Measurements from ENCODE around the gene MAP4.

MAP4 gene

DNA sequence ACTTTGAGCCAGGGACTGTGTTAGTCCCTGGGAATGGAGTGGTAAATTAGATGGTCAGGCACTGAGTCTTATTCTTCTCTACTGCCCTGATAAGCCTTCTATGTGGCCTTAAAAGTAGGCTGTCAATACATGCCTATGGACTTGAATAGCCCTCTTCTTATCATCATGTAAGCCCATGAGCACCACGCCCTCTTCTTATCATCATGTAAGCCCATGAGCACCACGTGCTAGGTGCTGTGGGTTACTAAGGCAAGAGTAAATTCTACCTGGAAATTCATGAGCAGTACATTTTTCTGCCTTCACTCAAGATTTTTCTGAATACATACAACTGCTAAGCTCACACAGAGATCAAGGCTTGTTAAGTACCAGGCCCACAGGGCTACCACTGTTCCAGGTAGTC is 144.8 kb downstream of the MAP4 start:
- intact Hi-C loops (cut with DNase I) = no loop called here
- DNase-seq = no peak

- intact Hi-C loops (cut with DNase I) = no loop called here
- peak in 1 of 10 donors; percentile 53 for DNase-seq
These were observed 145.4 kb downstream of the MAP4 start for GRCh38 chr3:47870702-47871260.

DNA sequence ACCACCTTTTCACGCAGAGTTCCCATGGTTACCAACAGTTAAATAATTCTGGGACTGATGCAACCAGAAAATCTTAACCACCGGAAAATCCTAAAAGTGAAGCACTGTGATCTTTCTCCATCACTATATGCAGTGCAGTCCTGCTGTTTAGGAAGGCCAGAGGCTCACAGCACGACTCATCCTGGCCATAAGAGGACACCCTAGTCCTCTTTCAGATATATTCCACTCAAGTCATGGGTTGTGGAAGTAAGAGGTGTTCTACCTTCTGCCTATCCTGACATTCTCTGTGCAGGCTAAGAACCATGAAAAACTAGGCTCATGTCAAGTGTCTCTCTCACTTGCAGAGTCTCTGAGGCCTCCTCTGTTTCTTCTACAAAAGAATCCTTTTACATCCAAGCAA is 146.1 kb downstream of the MAP4 start:
- no peak for DNase-seq

DNA sequence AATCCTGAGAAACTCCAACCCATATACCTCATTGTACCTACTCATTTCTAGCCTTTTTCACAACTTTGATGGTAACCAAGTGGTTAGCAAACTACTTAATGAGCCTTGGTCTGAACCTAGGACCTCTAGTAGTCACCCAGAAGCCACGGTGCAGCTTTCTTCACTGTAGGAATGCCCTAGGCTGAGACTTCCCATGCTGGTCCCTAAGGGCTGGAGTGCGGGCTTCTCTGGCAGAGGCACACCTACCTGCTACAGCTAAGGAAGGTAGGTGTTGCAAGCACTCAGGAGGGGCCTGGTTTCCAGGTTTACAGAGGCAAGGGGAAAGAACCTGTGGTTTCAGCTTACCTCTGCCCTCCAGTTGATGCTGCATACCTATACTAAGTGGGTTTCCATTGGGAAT is 147.9 kb downstream of the MAP4 start:
- intact Hi-C loops (cut with DNase I) = no loop called here
- no peak for DNase-seq

More for the DNA sequence above, 146.1 kb downstream of the MAP4 start:
- intact Hi-C loops (cut with DNase I) = no loop called here

GRCh38 chr3:47867451-47868044 is 148.7 kb downstream of the MAP4 start:
- peak in 1 of 10 donors; percentile 72 for DNase-seq
- intact Hi-C loops (cut with DNase I) = no loop called here

DNA sequence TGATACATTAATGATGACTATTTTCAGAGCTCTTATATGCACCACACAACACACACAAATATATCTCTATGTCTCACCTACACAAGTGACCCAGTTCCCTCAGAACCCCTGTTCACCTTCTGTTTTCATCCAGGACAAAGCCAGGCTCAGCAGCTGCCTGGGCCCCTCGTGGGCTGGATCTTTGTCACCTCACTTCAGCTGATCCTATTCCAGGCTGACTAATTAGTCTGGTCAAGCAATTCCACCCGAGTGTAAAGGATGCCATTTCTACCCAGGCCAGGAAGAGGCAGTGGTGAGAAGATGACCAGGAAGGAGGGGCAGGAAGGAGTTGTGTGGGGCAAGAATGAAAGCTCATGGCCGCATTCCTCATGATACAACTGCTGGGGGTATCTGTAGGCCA is 151.0 kb downstream of the MAP4 start:
- peak in 1 of 10 donors; percentile 39 for DNase-seq
- intact Hi-C loops (cut with DNase I) = no loop called here

DNA sequence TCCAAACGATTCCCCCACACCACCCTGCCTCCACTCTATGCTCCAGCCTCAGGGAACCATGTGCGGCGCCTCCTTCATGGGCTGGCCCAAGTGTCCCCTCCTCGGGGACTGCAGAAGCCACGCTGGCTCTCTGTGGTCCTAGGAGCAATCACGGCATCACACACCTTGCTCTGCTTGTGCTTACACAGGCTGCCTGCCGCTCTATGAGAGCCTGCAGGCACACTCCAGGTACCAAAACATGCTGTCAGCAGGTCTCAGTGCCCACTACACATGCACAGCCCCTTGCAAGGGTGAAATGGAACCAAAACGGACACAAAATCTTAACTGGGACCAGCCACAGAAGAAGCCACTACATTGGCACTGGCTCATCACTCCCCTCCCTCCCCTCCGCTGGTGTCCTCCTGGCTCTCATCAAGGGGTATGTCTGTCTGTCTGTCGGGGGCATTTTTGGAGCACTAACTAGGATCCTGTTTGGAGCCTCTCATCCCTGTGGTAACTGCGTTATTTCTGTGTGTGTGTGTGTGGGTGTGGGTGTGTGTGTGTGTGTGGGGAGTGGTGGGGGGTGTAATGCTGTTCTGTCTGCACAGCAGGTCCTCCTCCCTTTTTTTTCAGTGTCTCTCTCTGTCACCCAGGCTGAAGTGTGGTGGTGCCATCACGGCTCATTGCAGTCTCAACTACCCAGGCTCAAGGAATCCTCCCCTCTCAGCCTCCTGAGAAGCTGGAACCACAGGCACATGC is 152.7 kb downstream of the MAP4 start:
- intact Hi-C loops (cut with DNase I) = no loop called here
- DNase-seq = peak in 1 of 10 donors; percentile 59

GRCh38 chr3:47859956-47860605 is 156.1 kb downstream of the MAP4 start:
- DNase-seq = no peak
- intact Hi-C loops (cut with DNase I) = no loop called here

GRCh38 chr3:47857151-47857550 is 159.1 kb downstream of the MAP4 start:
- DNase-seq = peak in 1 of 10 donors; percentile 55
- intact Hi-C loops (cut with DNase I) = no loop called here

DNA sequence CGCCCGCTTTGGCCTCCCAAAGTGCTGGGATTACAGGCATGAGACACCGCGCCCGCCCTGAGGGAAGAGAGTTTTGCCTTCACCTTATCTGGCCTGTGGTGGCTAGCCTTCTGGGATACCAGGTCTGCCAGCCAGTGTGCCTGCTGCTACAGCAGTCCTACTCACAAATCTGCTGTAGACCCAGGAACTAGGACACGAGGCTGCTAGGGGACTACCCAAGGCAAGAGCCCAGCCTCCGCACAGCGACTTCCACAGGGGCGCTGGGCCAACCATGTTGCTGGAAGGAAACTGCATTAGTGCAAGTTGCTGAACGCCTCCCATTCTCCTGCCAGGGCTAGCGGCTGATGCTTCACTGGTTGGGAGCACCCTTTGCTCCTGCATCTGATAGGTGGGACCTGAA is 159.5 kb downstream of the MAP4 start:
- intact Hi-C loops (cut with DNase I) = no loop called here
- peak in 8 of 10 donors; percentile 37 to 91 (median 69) for DNase-seq

DNA sequence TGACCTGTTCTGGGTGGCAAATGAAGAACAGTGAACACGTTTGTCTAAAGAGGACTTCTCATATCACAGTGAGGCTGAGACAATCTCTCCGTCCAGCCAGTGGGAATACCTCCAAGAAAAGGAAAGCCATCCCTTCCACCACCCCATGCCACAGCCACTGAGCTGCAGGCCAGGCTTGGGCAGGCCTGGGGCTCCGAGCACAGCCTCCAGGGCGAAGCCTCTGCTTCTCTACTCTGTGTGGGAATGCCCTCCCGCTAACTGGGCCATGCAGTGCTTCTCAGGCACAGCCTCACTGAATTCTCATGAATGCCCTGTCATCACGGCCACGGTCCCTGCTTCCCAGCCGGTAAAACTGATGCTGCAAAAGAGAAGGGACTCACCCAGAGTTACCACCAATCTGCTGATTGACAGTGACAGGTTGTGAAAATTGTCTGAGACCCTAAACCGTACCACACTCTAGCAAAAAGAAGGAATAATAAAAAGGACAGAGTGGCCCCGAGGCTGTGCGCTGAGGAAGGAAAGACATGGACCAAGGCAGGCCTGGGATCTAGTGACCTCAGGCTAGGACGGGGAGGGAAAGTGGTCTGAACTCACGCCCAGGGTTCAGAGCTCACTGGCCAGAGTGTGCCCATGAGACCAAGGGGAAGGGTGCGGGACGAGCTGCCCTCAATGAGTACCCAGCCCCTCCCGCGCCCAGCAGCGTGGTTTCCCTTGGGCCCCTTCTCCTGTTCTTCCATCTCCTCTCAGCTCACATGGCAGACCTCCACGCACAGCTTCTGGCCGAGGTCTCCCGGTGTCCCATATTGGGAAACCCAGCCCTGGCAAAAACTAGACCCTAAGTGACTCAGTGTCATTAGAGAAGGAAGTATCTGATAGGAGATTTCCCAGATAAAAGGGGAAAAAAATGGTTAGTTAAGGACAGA is 160.5 kb downstream of the MAP4 start:
- peak in 1 of 10 donors; percentile 70 for DNase-seq

GRCh38 chr3:47854720-47855455 is 161.3 kb downstream of the MAP4 start:
- peak in 1 of 10 donors; percentile 54 for DNase-seq
- intact Hi-C loops (cut with DNase I) = no loop called here

More for the DNA sequence above, 160.5 kb downstream of the MAP4 start:
- intact Hi-C loops (cut with DNase I) = no loop called here

DNA sequence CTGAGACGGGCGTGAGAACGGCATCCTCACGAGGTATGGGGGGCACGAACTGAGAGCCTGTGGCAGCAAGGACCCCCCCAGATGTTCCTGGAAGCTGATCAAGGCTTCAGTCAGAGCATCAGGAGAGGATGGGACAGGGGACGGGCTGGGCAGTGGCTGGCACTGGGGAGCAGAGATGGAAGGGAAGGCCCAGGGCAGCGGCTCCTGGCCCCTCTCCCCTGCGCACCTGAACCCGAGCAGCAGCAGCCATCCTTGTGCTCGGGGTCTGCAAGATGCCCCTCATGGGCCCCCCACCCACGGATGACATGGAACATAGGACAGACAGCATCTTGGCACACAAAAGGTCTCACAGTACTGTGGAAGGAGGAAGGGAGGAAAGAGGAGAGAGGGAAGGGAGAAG is 161.9 kb downstream of the MAP4 start:
- peak in 1 of 10 donors; percentile 78 for DNase-seq
- intact Hi-C loops (cut with DNase I) = no loop called here

- intact Hi-C loops (cut with DNase I) = no loop called here
- peak in 2 of 10 donors; percentile 75 to 85 for DNase-seq
These were observed 163.3 kb downstream of the MAP4 start for GRCh38 chr3:47852604-47853602.

GRCh38 chr3:47851888-47852603 is 164.2 kb downstream of the MAP4 start:
- peak in 1 of 10 donors; percentile 55 for DNase-seq
- intact Hi-C loops (cut with DNase I) = no loop called here

- peak in 1 of 10 donors; percentile 83 for DNase-seq
- intact Hi-C loops (cut with DNase I) = no loop called here
These were observed 165.4 kb downstream of the MAP4 start for GRCh38 chr3:47850564-47851410.

All from posterior cingulate gyrus (tissue), 11 donors.